GM19240 (cell line): ENCODE measurements around the gene ABLIM1.

Source experiments
- DNase-seq: peaks from one replicate; pipeline ENCODE4 v3.0.0; 2011; ENCODE audit warnings: low spot score; ENCODE audit not compliant: insufficient read length

Gene ABLIM1

DNA sequence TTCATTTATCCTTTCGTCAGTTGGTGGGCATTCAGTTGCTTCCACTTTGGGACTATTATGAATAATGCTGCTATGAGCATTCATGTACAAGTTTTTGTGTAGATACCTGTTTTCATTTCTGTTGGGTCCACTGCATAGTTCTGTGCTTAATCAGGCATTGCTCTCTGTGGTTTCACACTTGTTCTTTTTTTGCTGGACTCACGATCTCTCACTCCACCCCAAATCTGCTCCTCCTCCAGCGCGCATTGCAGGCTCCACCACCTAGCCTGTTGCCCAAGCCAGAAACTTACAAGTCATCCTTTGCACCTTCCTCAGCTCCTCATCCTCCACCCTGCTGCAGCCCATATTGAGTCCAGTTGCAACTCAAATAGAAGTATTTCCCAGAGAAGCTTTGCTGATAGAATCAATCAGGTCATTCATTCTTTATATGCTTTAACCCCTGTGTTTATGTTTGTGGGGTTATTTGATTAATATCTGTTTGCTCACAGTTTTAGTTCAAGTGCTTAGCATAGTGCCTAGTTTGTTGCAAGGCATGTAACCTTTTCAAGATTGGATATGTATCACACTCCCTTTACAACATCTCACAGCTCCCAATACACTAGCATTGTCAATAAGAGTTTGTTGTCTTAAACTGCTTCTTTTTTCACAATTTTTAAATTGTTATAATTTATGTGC, 237.1 kb downstream of the ABLIM1 start:
- DNase-seq = no peak

DNA sequence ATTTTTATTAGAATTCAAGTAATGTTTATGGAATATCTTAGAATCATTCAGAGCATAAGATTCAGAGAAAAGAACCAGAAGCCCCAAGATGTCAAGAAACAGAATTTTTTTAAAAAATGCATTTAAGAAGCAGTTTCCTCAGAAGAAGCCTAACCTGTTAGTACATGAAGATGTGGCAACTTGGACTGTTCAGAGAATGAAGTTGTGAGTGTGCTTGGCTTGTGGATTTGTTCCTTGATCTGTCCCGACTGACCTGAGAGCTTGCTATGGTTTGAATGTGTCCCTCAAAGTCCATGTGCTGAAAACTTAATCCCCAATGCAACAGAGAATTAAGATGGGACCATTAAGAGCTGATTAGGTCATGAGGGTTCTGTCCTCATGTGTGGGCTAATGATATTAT, 240.0 kb downstream of the ABLIM1 start:
- no peak for DNase-seq

DNA sequence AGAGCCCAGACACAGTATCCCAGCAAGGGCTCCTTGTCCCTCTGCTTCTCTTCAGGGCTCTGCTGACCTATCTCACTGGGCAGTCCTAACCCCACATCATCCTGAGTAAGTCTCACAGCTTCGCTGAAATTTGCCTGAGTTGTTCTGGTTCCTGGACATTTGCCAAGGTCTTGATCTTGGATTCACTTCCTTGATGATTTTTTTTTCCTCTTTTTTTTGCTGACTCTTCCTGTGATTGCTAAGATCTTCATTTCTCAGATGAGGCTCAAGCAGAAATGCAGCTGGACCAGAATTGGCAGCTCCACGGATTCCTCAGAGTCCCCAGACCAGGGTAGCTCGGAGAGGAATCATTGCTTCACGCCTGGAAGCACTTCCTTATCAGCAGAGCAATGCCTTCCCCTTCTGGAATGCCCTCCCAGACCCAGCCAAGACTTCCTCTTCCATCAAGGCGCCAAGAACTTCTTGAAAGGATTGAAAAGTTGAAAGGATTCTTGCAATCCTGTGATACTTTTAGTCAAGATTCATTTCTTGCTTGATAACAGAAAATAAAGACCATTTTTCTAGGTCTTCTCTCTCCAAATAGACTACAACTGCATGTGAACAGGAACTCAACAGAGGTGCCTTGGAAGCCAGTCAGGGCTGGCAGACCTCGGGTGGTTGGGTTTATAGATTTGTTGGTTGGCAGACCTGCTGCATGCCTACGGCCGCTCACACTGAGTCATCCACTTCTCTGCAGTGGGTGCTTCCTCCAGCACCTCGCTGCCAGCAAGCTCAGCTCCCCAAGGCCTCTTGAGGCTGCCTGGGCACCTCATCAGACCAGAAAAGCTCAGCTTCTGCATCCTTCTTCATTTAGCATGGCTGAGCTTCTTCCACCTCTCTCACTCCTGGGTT, 244.9 kb downstream of the ABLIM1 start:
- DNase-seq = no peak

DNA sequence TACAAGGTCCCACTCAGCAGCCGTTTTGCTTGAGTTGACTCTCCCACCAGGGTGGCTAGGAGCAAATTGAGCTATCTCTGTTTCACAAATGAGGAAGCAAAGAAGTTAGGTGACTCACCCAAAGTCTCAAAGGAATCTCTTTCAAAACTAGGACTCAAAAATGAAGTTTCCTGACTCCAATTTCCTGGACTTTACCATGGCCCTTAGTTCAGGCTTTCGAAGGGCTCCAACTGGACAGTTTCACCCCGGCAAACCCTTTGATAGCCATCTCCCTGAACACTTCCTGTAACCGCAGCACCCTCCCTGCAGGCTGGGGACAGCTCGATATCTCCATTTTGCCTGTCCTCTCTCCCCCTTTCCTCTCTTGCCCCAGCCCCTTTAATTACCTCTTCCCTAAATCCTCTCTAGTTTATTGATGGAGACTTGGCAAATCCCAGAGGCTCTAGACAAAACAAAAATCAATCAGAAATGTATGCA, 249.1 kb downstream of the ABLIM1 start:
- no peak for DNase-seq

DNA sequence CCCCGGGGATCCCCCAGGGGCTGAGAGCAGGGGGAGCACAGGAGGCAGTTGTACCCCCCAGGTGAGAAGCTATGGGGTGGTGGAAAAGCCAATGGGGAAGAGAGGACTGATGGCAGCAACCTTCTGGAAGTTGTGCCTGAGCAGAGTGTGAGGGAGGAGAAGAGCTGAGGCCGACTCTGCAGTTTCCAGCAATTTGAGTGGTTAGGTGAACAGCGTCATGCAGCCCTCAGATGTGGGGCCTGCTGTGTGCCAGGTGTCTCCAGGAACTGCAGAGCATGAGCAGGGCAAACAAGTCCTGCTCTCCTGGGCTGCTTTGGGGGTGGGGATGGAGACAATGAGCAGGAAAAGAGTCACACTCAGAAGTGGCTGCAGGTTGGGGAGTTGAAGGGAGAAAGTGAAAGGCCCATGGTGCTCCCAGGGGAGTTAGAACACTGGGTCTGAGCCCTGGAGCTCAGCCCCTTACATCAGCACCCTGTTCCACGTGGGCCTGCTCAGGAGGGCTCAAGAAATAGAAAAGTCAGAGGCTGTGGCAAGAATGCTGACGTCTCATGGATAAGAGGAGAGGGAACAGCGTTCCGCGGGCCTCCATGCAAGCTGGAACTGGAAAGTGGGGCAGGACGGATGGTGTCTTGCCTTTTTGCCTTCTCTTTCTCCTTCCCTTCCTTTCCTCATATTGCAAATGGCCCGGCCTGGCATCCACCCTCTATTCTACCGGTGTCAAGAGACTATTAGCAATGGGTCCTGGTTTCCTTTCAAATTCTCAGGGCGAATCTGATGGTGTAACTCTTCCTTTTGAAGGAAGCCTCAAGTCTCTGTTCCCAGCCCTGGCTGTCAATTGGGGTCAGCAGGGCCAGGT, 249.7 kb downstream of the ABLIM1 start:
- no peak for DNase-seq

DNA sequence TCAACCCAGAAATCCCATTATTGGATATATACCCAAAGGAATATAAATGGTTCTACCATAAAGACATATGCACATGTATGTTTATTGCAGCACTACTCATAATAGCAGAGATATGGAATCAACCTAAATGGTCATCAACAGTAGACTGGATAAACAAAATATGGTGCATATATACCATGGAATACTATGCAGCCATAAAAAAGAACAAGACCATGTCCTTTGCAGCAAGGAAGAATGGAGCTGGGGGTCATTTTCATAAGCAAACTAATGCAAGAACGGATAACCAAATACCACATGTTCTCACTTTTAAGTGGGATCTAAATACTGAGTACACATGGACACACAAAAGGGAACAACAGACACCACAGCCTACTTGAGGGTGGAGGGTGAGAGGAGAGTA, 251.6 kb downstream of the ABLIM1 start:
- no peak for DNase-seq

DNA sequence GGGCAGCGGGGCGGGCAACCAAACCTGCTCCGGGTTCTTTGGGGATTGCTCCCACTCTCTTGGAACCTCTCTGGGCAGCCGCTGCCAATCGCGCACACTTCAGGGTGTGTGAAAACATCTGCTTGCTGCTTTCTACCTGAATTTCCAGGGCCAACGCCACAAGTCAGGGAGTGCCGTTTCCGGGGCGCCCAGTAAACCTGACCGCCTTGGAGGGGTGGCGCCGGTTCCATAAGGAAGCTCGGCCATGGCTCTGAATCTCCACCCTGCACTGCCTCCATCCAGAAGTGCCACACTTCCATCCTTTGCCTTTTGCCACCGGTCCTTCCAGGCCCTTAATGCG, 253.1 kb downstream of the ABLIM1 start:
- no peak for DNase-seq

DNA sequence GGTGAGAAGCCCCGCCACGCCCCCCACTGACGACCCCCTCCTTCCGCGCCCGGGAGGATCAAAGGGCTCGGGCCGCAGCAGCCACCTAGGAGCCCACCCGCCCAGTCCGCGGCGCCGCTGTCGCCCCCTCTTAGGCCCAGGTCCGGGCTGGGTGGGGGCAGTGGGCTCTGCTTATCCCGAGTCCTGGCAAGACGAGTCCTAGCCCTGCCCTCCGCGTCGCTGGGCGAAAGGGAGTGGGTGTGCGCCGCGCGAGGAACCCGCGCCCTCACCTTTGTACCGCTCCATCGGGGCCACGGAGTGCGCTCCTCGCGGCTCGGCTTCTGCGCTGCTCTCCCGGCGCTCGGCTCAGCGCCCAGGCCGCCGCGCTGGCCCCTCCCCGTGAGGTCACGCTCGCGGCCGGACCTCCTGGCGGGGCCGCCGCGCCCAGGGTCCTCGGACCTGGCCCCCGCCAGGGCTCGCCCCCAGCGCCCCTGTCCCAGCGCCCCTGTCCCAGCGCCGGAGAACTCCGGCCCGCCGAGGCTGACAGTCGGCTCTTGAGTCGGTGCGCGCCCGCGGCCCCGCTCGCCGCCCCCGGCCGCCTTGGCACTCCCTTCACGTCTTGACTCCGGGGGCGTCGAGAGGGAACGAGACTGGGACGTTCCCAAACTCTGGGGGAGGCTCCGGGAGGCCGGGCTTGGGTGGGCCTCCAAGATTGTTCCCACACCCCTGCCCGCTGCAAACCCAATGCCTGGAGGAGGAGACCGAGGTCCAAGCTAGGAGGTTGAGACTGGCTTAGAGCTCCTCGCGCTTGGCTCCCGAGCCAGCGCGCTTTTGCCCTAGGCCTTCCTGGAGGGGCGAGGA, 253.7 kb downstream of the ABLIM1 start, which contains the start of gene AFAP1L2:
Gene AFAP1L2 (minus strand): TSS at position 332 of the 840 bp plus-strand sequence. CDS start 47 bp downstream, at position 285.
- no peak for DNase-seq

DNA sequence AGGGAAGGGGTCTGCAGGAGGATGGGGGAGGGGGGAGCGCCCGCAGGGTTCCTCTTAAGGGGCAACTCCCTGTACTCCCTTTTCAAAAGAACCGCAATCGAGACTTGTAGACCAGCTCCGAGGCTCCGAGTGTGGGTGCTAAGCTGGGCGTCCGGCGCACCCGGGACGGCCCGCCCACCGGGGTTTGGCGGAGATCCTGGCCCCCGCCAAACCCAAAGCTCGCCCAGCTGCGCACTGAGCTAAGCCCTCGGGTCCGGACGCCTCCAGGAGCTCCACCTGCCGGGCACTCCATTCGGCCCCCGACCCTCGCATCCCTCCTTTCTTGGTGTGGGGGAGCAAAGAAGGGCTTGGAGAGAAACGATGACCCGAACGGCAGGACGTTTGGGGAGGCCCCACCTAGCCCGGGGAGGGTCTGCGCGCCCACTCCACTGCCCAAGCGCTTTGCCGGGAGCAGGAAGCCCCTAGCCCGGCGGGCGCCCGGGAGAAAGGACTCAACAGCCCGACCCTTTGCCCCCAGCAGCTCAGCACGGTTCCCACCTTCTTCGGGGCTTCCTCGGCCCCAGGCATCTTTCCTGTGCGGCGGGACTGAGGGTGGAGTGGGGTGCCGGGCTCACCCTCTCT, 254.4 kb downstream of the ABLIM1 start:
- no peak for DNase-seq

DNA sequence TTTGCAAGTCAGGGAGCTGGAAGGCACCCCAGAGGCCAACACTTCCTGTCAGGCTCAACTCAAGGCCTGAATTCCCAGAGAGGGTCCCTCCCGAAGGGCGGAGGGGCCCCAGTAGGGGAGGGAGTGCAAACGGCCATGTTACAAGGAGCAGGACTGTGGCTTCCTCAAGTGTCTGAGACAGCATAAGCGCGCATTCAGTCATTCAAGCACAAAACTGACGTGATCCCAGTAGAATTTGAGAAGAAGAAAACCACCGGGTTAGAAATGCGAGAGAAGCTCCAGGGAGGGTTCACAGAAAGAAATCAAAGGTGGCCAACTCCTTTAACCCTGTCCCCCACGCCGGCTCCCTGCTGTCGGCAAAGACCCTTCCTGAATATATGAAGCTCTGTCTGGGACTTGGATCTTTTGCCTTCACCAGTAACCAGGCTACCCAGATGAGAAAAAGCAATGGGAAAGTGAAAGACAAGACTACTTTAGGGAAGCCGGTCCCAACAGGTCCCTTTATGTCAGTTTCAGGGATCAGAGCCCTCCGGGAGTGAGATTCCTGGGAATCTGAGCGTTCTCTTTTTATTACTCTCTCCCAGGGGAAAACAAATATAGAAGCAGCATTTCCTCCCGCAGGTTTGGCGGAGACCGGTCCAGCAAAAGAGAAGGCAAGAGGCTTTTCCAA, 255.1 kb downstream of the ABLIM1 start:
- no peak for DNase-seq

DNA sequence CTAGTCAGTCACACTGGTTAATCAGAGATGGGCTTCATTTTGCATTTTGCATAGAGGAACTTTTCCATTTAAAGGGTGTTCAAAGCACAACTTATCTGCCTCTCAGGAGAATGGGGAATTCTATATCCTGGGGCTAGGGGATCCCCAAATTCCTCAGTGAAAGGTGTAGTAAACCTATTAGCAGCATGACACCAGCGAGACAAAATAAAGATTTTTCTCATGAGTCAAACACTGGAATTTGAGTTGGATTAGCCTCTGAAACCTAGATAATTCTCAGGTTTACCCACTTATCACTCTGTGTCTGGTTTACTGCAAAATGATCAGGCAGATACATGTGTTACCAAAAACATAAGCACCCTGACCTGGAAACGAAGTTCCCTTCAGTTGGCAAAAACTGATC, 255.8 kb downstream of the ABLIM1 start:
- DNase-seq = no peak

DNA sequence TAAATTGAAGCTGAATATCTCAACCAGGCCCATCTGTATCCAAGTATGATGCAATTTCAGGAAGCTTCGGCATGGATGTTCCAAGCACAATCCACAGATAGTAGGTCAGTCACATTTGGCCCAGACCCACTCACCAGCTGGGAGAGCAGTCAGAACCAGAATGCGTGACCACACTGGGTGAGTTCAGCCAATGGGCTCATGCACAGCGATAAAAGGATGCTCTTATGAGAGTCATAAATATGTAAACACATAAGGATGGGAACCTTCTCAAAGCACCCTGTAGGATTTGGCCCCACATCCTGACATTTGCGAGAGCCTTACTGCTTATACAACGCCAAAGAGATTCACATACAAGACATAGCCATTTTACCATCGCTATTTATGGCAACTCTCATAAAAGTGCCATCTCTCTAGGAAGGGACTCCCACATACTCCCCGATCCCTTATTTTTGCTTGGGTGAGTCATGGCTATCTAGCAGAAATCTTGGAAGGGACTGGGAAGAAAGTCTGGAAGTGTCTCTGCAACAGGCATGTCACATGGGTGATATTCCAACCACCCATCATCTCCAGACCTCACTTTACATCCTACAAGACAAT, 256.8 kb downstream of the ABLIM1 start:
- no peak for DNase-seq

DNA sequence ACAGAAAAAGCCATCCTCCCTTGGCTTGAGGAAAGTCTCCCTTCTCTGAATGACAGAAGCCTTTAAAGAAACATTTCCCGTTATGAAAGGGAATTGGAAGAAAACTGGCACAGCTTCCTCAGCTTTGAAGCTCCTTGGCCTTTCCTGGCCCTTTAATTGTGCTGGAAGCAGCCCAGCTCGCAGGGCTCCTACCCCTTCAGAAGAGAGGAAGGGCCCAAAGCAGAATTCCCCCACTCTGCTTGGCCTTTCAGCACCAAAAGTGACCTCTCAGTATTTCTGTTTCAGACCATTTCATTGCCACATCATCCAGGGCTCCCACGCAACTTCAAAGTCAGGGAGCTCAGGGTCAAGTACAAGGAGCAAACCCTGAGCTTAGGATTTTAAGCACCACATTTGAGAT, 258.0 kb downstream of the ABLIM1 start:
- DNase-seq = no peak

DNA sequence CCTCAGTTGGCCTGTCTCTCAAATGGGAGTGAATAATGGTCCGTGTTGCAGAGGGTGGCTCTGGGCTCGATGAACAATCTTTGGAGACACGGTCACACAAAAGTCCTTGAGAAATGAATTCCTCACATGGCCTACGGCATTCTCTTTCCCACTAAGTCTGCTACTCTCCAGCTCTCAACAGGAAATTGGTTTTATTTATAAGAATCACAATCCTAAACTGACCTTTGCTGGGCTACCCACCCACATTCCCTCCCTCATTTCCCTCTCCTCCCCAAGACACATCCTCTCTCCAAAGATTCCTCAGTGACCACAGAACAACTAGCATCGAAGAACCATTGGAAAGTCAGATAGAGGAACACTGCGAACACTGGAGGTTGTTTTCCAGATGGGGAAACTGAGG, 258.5 kb downstream of the ABLIM1 start:
- no peak for DNase-seq

DNA sequence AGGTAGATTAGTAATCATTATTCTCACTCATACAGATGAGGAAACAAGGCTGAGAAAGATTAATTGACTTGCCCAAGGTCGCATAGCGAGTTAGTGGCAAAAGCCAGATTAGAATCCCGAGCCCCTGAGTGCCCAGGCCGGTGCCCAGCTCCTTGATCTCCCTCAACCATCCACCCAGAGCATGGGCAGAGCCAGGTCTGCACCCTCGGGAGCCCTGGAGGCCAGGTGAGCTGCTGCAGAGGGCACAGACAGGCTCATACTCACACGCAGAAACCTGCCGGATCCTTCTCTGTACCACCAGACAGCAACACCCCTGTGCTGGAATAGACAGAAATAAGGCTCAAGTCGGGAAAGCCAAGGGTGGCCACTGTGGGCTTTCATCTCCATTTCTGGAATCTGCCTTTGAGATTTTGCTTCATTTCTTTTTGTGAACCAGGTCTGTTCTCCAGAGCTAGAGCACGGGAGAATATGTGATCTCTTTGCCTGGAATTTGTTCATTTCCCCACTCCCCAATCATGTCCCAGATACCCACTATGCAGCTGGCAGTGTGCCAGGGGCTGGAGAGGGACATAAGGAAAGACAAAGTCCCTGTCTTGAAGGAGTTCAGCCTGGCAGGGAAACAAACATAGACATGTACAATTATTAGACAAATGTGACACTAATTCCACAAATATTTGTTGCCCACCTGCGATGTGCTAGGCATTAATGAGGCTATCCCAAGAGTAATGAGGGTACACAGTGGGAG, 259.3 kb downstream of the ABLIM1 start:
- DNase-seq = no peak

DNA sequence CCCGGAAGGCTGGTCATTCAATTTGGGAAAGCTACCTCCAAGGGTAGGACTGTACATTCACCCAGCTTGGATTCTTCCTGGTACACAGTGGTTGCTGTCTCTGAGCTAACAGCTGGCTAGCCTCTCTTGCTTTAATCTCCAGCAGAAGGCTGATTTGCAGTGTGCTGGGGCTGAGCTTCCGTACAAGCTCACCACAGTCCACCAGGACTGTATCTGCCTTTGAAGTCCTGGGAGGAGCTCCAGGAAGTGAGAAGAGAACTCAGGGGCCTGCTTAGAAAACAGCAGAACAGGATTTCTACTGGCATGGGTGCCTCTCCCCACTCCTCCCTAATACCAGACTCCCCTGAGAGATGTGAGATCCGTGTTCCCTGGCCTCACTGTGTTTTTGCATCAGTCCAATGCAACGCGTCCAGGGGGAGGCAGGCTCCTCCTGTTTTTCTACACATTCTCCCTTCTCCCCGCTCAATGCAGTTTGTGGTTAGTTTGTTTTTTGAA, 260.4 kb downstream of the ABLIM1 start:
- DNase-seq = no peak

DNA sequence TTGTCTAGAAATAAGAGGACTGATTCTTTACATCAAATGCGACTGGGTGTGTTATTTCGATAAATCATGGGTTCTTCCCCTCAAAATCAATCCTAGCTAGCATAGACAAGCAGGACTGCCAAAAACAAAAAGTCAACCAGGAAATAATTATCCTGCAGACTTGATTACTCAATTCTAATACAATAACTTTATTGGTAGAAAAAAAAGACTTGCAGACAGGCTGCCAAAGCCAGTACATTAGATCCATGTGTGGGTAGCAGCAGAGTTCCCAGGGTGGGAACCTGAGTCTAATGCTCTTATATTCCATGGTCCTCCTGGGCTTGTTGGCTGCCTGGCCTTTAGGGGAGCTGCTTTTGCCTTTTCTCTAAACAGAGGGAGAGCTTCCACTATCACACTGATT, 261.6 kb downstream of the ABLIM1 start:
- no peak for DNase-seq

DNA sequence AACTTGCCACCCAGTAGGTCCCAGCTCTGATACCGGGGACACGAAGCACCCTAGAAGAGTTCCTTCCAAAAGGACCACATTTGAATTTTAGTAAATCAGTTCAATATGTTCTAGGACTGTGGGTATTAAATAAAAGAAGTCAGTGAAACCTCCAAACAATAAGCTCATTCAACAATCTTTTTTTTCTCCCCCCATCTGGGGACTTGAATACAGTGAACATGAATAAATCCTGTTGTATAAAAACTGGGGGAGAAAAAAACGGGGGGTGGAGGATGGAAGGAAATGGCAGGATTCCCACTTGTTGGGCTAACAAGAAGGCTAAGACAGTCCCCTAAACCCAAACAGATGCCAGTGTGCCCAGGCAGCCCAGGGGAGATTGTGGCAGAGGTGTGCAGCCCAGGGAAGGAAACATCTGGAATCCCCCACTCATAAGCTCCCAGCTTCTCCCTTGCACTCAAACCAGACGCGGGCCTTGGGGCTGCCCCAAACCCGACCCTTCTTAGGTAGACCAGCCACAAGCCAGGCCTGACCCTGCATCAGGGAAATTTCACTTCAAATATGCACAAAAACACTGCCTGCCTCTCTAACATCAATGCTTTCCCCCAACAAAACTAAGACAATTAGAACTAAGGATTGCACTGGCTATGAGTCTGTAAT, 262.6 kb downstream of the ABLIM1 start:
- DNase-seq = no peak
